Heart left ventricle (tissue), 16 donors: ENCODE data around the gene CCL8. TPM values are rescaled to one million over a fixed set of nuclear protein-coding genes. Genes with fewer than 3 reads are reported as not detected.

Experiments
- ATAC-seq, 4 donors: fragments of 200-7000 bp; cut with Tn5 transposase; one replicate each; pipeline ENCODE4 v1.9.1; 2020 to 2022; ENCODE audit warnings: moderate library complexity in 4 of 4, mild to moderate bottlenecking in 3 of 4, moderate number of reproducible peaks in 1 of 4
- DNase-seq, 5 donors: peaks; one replicate each; pipeline ENCODE4 v3.0.0-alpha.2; 2020
- H3K27ac ChIP-seq, 12 donors: fragments of 200-600 bp; sonication (generic) in 4 of 12; one replicate each; pipeline versions ENCODE4 v1.5.0 to v1.8.0; 2016 to 2022; ENCODE audit warnings: mild to moderate bottlenecking in 2 of 12
- H3K27me3 ChIP-seq, 9 donors: fragments of 200-600 bp; sonication (generic) in 2 of 9; one replicate each; pipeline versions ENCODE4 v1.5.1 to v1.8.0; 2016 to 2022; ENCODE audit warnings: mild to moderate bottlenecking in 3 of 9
- H3K36me3 ChIP-seq, 9 donors: fragments of 200-600 bp; sonication (generic) in 2 of 9; one replicate each; pipeline versions ENCODE4 v1.5.0 to v1.8.0; 2018 to 2022; ENCODE audit warnings: mild to moderate bottlenecking in 2 of 9
- H3K4me1 ChIP-seq, 12 donors: fragments of 200-600 bp; sonication (generic) in 4 of 12; one replicate each; pipeline versions ENCODE4 v1.5.0 to v1.8.0; 2016 to 2022; ENCODE audit warnings: mild to moderate bottlenecking in 3 of 12
- H3K4me3 ChIP-seq, 12 donors: fragments of 200-600 bp; sonication (generic) in 4 of 12; one replicate each; pipeline versions ENCODE4 v1.5.0 to v1.8.0; 2017 to 2022; ENCODE audit warnings: mild to moderate bottlenecking in 9 of 12, moderate library complexity in 4 of 12
- H3K9me3 ChIP-seq, 12 donors: fragments of 200-600 bp; sonication (generic) in 4 of 12; one replicate each; pipeline versions ENCODE4 v1.5.0 to v1.8.0; 2016 to 2022; ENCODE audit warnings: mild to moderate bottlenecking in 1 of 12
- CTCF ChIP-seq, 12 donors: fragments of 200-600 bp; sonication (generic) in 4 of 12; IDR thresholded peaks; one replicate each; pipeline versions ENCODE4 v1.5.0 to v1.8.0; 2018 to 2022; ENCODE audit warnings: antibody characterized with exemption in 12 of 12, mild to moderate bottlenecking in 5 of 12
- POLR2A ChIP-seq, 2 donors: fragments of 450-650 bp; IDR thresholded peaks; one replicate each; pipeline ENCODE4 v1.6.1; 2017; ENCODE audit warnings: antibody characterized with exemption in 2 of 2, mild to moderate bottlenecking in 2 of 2, moderate library complexity in 2 of 2
- WGBS, 4 donors: extraction: QIAGEN DNeasy Blood & Tissue Kit in 2 of 4; methylation state at CpG; one replicate each; pipeline versions ENCODE4 v1.1.5 to v1.1.7; 2013 to 2018; 5-methylcytosine and 5-hydroxymethylcytosine counted together
- intact Hi-C, 10 donors: fragments of 100-400 bp; cut with DNase I; formaldehyde crosslinking; loops; one replicate each; pipeline versions ENCODE4 v1.11.1 to v1.14.2; 2022
- polyA plus RNA-seq, 2 donors: library from polyadenylated mRNA; stranded (reverse); fragments of 200-250 nt; gene quantifications; one replicate each; pipeline ENCODE4 v1.2.3, GENCODE V29; 2013
- total RNA-seq, 9 donors: library from RNA; depleted of rRNA in 2 of 9; stranded (reverse); fragments of >200 nt in 2 of 9; fragmentation: NEBNext Ultra II Directional in 3 of 9; extraction: Animal tissue kit (Norgen Biotek cat#: 25700) in 3 of 9; gene quantifications; one replicate each; pipeline versions ENCODE4 v1.1.0 to v1.2.4, GENCODE V29; 2016 to 2023
- donor health status: ischemic (EF 13 %, LVEDD 7.1; RV severe dilation, severe dysfunction).
- donor health status: healthy with polysubstance abuse.
- donor health status: DM: no; HTN: yes; CAD: no.
- donor health status: DM: no; HTN: no; CAD: no.
- donor health status: ischemic (EF 25% LVEDD 6.9; RV normal size, moderate dysfunction).
- donor health status: ischemic (EF 25% LVEDD 5.7; RV mildly dilated, moderate dysfunction).
- donor health status: healthy.
- donor health status: DM: yes; HTN: yes; CAD: no.
- donor health status: ischemic (EF 35%, LVEDD 5.7; RV mildly dilated, moderate dysfunction).
- donor health status: nonischemic (EF 11% LVEDD 7.7; RV severe dilation, severe dysfunction).
- donor health status: DM: yes; HTN: yes; CAD: no.
- donor health status: PGD.
- donor health status: ischemic (EF 29% LVEDD 5.4; RV normal size, mild dysfunction).
- donor health status: nonischemic (EF 23%, LVEDD 6.1; RV moderate dilation, normal function).

CCL8 gene
- total and polyA plus RNA-seq, 11 donors, result 0.15 to 44.3 (median 2.0) TPM; not detected in 5

- H3K4me1 ChIP-seq, result peaks cover 0 to 52% (median 30%) of the 10 kb centered on the region in 12 donors
- no peaks in the 10 kb centered on the region for H3K9me3 ChIP-seq
- no peak overlapping the region for H3K4me3 ChIP-seq
- DNase-seq (no peak), ATAC-seq (no peak)
- intact Hi-C loops, result loop anchor here in 4 of 10 donors (2.0 to 10.0 kb wide), 4 partner anchors 45 to 67 kb away; partner anchors contain the start of gene CCL2 (in 1 of the 4)
- TF ChIP-seq POLR2A (IDR thresholded peaks at IDR 0.05) (no peak), CTCF (IDR thresholded peaks at IDR 0.05) (no peak)
- no peaks in the 10 kb centered on the region for H3K36me3 ChIP-seq
- H3K27me3 ChIP-seq, result no peaks in the 10 kb centered on the region
- WGBS, 4 donors, result 48 to 93% (median 84%) methylated on average over 2 of the region's 2 CpGs
- H3K27ac ChIP-seq, result peak overlapping the region in 3 of 12 donors; percentile 61 to 64 (median 62)
Measured at GRCh38 chr17:34301986-34302385, 17.2 kb upstream of the CCL8 start.

- H3K9me3 ChIP-seq, result no peaks in the 10 kb centered on the region
- H3K4me1 ChIP-seq, result peaks cover 4 to 58% (median 36%) of the 10 kb centered on the region in 12 donors
- H3K27ac ChIP-seq, result no peak overlapping the region
- 89 to 95% (median 93%) methylated on average over 1 of the region's 1 CpG for WGBS, 4 donors
- no peaks in the 10 kb centered on the region for H3K27me3 ChIP-seq
- TF ChIP-seq POLR2A (IDR thresholded peaks at IDR 0.05), result no peak
- no peak for TF ChIP-seq CTCF (IDR thresholded peaks at IDR 0.05)
- no peaks in the 10 kb centered on the region for H3K36me3 ChIP-seq
- ATAC-seq (no peak), DNase-seq (no peak)
- no peak overlapping the region for H3K4me3 ChIP-seq
- intact Hi-C loops, result loop anchor here in 3 of 10 donors (5.0 to 10.0 kb wide), 3 partner anchors 45 to 68 kb away; partner anchors contain the start of gene CCL2 (in 1 of the 3)
Measured at GRCh38 chr17:34302636-34303035, 16.6 kb upstream of the CCL8 start.

GRCh38 chr17:34303606-34304005 lies 15.6 kb upstream of the CCL8 start:
- no peak overlapping the region for H3K27ac ChIP-seq
- H3K36me3 ChIP-seq, result no peaks in the 10 kb centered on the region
- H3K4me3 ChIP-seq, result no peak overlapping the region
- no peak for ATAC-seq
- peaks cover 4 to 68% (median 40%) of the 10 kb centered on the region in 12 donors for H3K4me1 ChIP-seq
- DNase-seq, result no peak
- no peak for TF ChIP-seq POLR2A (IDR thresholded peaks at IDR 0.05)
- TF ChIP-seq CTCF (IDR thresholded peaks at IDR 0.05), result no peak
- H3K27me3 ChIP-seq, result no peaks in the 10 kb centered on the region
- H3K9me3 ChIP-seq, result no peaks in the 10 kb centered on the region
- intact Hi-C loops, result loop anchor here in 4 of 10 donors (2.0 to 10.0 kb wide), 5 partner anchors 45 to 103 kb away; partner anchors contain the start of gene CCL2 (in 1 of the 4)
- WGBS, 4 donors, result 84 to 94% (median 93%) methylated on average over 2 of the region's 2 CpGs

- Histone ChIP-seq H3K27ac (no peak overlapping the region), H3K4me3 (no peak overlapping the region), H3K9me3 (no peaks in the 10 kb centered on the region), H3K27me3 (no peaks in the 10 kb centered on the region), H3K36me3 (no peaks in the 10 kb centered on the region), H3K4me1 (peaks cover 4 to 70% (median 35%) of the 10 kb centered on the region in 12 donors)
- DNase-seq, result no peak
- 90 to 97% (median 93%) methylated on average over 4 of the region's 4 CpGs for WGBS, 4 donors
- no peak for ATAC-seq
- intact Hi-C loops, result loop anchor here in 8 of 10 donors (2.0 to 10.0 kb wide), 6 partner anchors 46 to 104 kb away; partner anchors contain the start of genes CCL1 (in 3 of the 8) and CCL13 (in 2 of the 8)
- TF ChIP-seq POLR2A (IDR thresholded peaks at IDR 0.05), result no peak
- TF ChIP-seq CTCF (IDR thresholded peaks at IDR 0.05), result no peak
Measured at GRCh38 chr17:34305061-34305460, 14.2 kb upstream of the CCL8 start.
